Tibial nerve (tissue), 4 donors: Measurements from ENCODE around the gene DSTYK.

ENCODE experiments used
- CTCF ChIP-seq, 5 experiments: fragments of 200-600 bp in 3 of 5; fragments of 450-650 bp in 2 of 5; sonication (generic) in 3 of 5; IDR thresholded peaks; one replicate each; pipeline ENCODE4 v1.5.1; 2016 to 2019; ENCODE audit warnings: antibody characterized with exemption in 5 of 5, mild to moderate bottlenecking in 3 of 5, moderate library complexity in 2 of 5
- EP300 ChIP-seq, 2 donors: sonication (generic); formaldehyde crosslinking; IDR thresholded peaks; one replicate each; pipeline ENCODE4 v1.6.1; 2017; ENCODE audit warnings: antibody characterized with exemption in 2 of 2, mild to moderate bottlenecking in 1 of 2

GRCh38 chr1:205127646-205128045 is 83.9 kb downstream of the DSTYK start:
- no peak for TF ChIP-seq CTCF (IDR thresholded peaks at IDR 0.05)
- TF ChIP-seq EP300 (IDR thresholded peaks at IDR 0.05) = no peak
